ENCODE measurements around the gene RHAG. TPM values are rescaled to one million over a fixed set of nuclear protein-coding genes. Genes with fewer than 3 reads are reported as not detected.

RHAG gene
- total and polyA plus RNA-seq, 2 donors (not counting 1 experiment from before 2014, with no cell fraction given): not detected

DNA sequence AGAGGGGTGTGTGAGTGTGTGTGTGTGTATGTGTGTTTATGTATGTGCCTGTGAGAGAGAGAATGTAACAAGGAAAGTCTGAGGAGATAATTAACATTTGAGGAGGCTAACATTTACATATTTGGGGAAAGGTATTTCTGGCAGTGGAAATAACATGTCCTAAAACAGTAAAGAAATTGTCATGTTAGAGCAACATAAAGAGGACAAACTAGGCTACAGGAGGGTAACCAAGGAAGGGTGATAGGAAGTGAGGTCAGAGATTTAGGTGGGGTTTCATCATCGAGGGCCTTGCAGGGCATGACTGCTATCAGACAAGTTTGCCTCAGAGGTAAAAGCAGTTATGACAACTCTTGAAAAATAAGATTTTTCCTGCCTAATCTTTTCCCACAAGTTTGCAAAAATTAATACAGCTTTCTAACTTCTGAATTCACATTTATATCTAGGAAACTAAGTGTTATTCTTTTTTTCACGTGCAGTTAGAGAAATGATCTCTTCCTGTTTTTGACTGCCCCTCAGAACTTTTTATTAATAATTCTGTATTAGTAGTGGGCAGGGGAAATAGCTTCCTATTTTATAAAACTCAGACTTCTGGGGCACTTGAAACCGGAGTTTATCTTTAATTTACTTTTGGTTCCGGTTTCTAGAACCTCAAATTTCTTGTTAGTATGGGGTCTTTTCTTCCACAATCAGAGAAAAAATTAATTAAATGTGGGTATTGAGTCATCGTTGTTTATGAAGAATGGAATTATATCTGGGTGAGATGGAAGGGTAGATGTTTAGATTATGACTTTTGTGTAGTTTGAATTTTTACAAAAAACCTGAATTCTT lies 30.5 kb upstream of the RHAG start:
- Histone ChIP-seq H3K9ac (ENCODE audit: low read length) (no peak overlapping the region), H3K36me3 (replicated peaks in 1 of 2; ENCODE audit: control extremely low read depth in 1 of 2, control insufficient read depth in 1 of 2, extremely low read depth in 1 of 2, insufficient read depth in 2 of 2, low read length in 1 of 2) (no peaks in the 10 kb centered on the region), H3K4me1 (ENCODE audit: control insufficient read depth in 2 of 2, insufficient read depth in 2 of 2, low read length in 2 of 2) (no peaks in the 10 kb centered on the region), H3K79me2 (ENCODE audit: control insufficient read depth, insufficient read depth, low read length) (no peaks in the 10 kb centered on the region), H2AFZ (ENCODE audit: insufficient read depth, low read depth, low read length, poor library complexity, severe bottlenecking) (no peak overlapping the region), H3K4me3 (ENCODE audit: control extremely low read depth in 1 of 5, extremely low read depth in 1 of 5, insufficient read depth in 1 of 5, low read depth in 2 of 5, low read length in 4 of 5) (no peak overlapping the region), H3K9me3 (ENCODE audit: control extremely low read depth in 1 of 3, control insufficient read depth in 2 of 3, insufficient read depth in 1 of 3, low read length in 2 of 3) (no peaks in the 10 kb centered on the region), H3K4me2 (replicated peaks; ENCODE audit: low read depth, low read length, poor library complexity, severe bottlenecking) (no peak overlapping the region), H4K20me1 (ENCODE audit: control insufficient read depth, insufficient read depth, low read length, poor library complexity, severe bottlenecking) (no peaks in the 10 kb centered on the region), H3K27ac (ENCODE audit: low read length in 2 of 2) (no peak overlapping the region), H3K27me3 (replicated peaks in 1 of 4; ENCODE audit: control extremely low read depth in 1 of 4, control insufficient read depth in 3 of 4, insufficient read depth in 4 of 4, low read length in 3 of 4) (no peaks in the 10 kb centered on the region)
- ChIA-PET POLR2A (no interaction called here), CTCF (no interaction called here)
- no peaks in the 10 kb centered on the region for H3K27me3 Mint-ChIP-seq
- ATAC-seq (ENCODE audit: low read depth) (no peak), DNase-seq (no peak)
- no peak overlapping the region for H3K27ac Mint-ChIP-seq
- no peak overlapping the region for H3K4me3 Mint-ChIP-seq
- no peaks in the 10 kb centered on the region for H3K4me1 Mint-ChIP-seq
- TF ChIP-seq EZH2 (IDR thresholded peaks at IDR 0.05; ENCODE audit: borderline replicate concordance, insufficient read depth, low read depth, low read length, poor library complexity, severe bottlenecking) (no peak), CTCF (IDR thresholded peaks at IDR 0.05) (no peak)
- 20% methylated on average over 1 of the region's 5 CpGs for WGBS (ENCODE audit: insufficient coverage)
- H3K9me3 Mint-ChIP-seq (ENCODE audit: insufficient read depth): peaks cover 3% of the 10 kb centered on the region
- intact Hi-C loops (cut with micrococcal nuclease): no loop called here

GRCh38 chr6:49666480-49666879 lies 29.8 kb upstream of the RHAG start:
- H3K9ac ChIP-seq (ENCODE audit: low read length): no peak overlapping the region
- ATAC-seq (ENCODE audit: low read depth): no peak
- H4K20me1 ChIP-seq (ENCODE audit: control insufficient read depth, insufficient read depth, low read length, poor library complexity, severe bottlenecking): no peaks in the 10 kb centered on the region
- Mint-ChIP-seq H3K27me3 (no peaks in the 10 kb centered on the region), H3K4me3 (no peak overlapping the region), H3K4me1 (no peaks in the 10 kb centered on the region), H3K9me3 (ENCODE audit: insufficient read depth) (no peaks in the 10 kb centered on the region), H3K27ac (no peak overlapping the region)
- H3K9me3 ChIP-seq (ENCODE audit: control extremely low read depth in 1 of 3, control insufficient read depth in 2 of 3, insufficient read depth in 1 of 3, low read length in 2 of 3): no peaks in the 10 kb centered on the region
- no CpG with 5 or more reads among the region's 1 CpG for WGBS (ENCODE audit: insufficient coverage)
- intact Hi-C loops (cut with micrococcal nuclease): no loop called here
- no peaks in the 10 kb centered on the region for H3K79me2 ChIP-seq (ENCODE audit: control insufficient read depth, insufficient read depth, low read length)
- TF ChIP-seq EZH2 (IDR thresholded peaks at IDR 0.05; ENCODE audit: borderline replicate concordance, insufficient read depth, low read depth, low read length, poor library complexity, severe bottlenecking) (no peak), CTCF (IDR thresholded peaks at IDR 0.05) (no peak)
- ChIA-PET POLR2A (no interaction called here), CTCF (no interaction called here)
- H2AFZ ChIP-seq (ENCODE audit: insufficient read depth, low read depth, low read length, poor library complexity, severe bottlenecking): no peak overlapping the region
- no peaks in the 10 kb centered on the region for H3K36me3 ChIP-seq (replicated peaks in 1 of 2; ENCODE audit: control extremely low read depth in 1 of 2, control insufficient read depth in 1 of 2, extremely low read depth in 1 of 2, insufficient read depth in 2 of 2, low read length in 1 of 2)
- H3K4me2 ChIP-seq (replicated peaks; ENCODE audit: low read depth, low read length, poor library complexity, severe bottlenecking): no peak overlapping the region
- H3K27me3 ChIP-seq (replicated peaks in 1 of 4; ENCODE audit: control extremely low read depth in 1 of 4, control insufficient read depth in 3 of 4, insufficient read depth in 4 of 4, low read length in 3 of 4): no peaks in the 10 kb centered on the region
- no peaks in the 10 kb centered on the region for H3K4me1 ChIP-seq (ENCODE audit: control insufficient read depth in 2 of 2, insufficient read depth in 2 of 2, low read length in 2 of 2)
- H3K4me3 ChIP-seq (ENCODE audit: control extremely low read depth in 1 of 5, extremely low read depth in 1 of 5, insufficient read depth in 1 of 5, low read depth in 2 of 5, low read length in 4 of 5): no peak overlapping the region
- no peak for DNase-seq
- H3K27ac ChIP-seq (ENCODE audit: low read length in 2 of 2): no peak overlapping the region

Data from B cell (primary cell).